GM19324 (cell line): Measurements from ENCODE around the gene MAN1C1.

Experiments
- ATAC-seq: cut with Tn5 transposase; IDR thresholded peaks from one replicate; pipeline ENCODE4 v1.9.1; 2021; ENCODE audit warnings: mild to moderate bottlenecking, moderate library complexity; ENCODE audit not compliant: unreplicated experiment, low FRiP score

Gene MAN1C1

GRCh38 chr1:25750923-25751605, 134.5 kb downstream of the MAN1C1 start:
- no peak for ATAC-seq

- no peak for ATAC-seq
Measured at GRCh38 chr1:25754470-25755181, 138.0 kb downstream of the MAN1C1 start.

- no peak for ATAC-seq
Measured at GRCh38 chr1:25755475-25756125, 139.0 kb downstream of the MAN1C1 start.

- no peak for ATAC-seq
Measured at GRCh38 chr1:25756215-25756614, 139.6 kb downstream of the MAN1C1 start.

- ATAC-seq: no peak
Measured at GRCh38 chr1:25757151-25757845, 140.7 kb downstream of the MAN1C1 start.

- no peak for ATAC-seq
Measured at GRCh38 chr1:25757846-25758185, 141.2 kb downstream of the MAN1C1 start.

- ATAC-seq: no peak
Measured at GRCh38 chr1:25758466-25759070, 142.0 kb downstream of the MAN1C1 start.

GRCh38 chr1:25760122-25760719, 143.6 kb downstream of the MAN1C1 start:
- no peak for ATAC-seq

- ATAC-seq: no peak
Measured at GRCh38 chr1:25760871-25761270, 144.3 kb downstream of the MAN1C1 start.

- no peak for ATAC-seq
Measured at GRCh38 chr1:25763493-25763892, 146.9 kb downstream of the MAN1C1 start.

- ATAC-seq: no peak
Measured at GRCh38 chr1:25765136-25765922, 148.7 kb downstream of the MAN1C1 start.

- ATAC-seq: no peak
Measured at GRCh38 chr1:25765923-25766589, 149.5 kb downstream of the MAN1C1 start.

- no peak for ATAC-seq
Measured at GRCh38 chr1:25766721-25767436, 150.3 kb downstream of the MAN1C1 start.

GRCh38 chr1:25767437-25767770, 150.8 kb downstream of the MAN1C1 start:
- ATAC-seq: no peak

GRCh38 chr1:25768999-25769398, 152.4 kb downstream of the MAN1C1 start:
- ATAC-seq: no peak

- ATAC-seq: no peak
Measured at GRCh38 chr1:25769625-25770383, 153.2 kb downstream of the MAN1C1 start.

- ATAC-seq: no peak
Measured at GRCh38 chr1:25770541-25771220, 154.1 kb downstream of the MAN1C1 start.
